COR-L47 (cell line): ENCODE results near the gene MEI4.
"Not testable (repeated sequence)": the region's sequence is repeated elsewhere in the genome, so short reads cannot be mapped to it uniquely, and the experiment has no call there.

ENCODE experiments used
- DNase-seq: peaks from one replicate; lab custom pipeline; 2025; lab: John Stamatoyannopoulos, UW

Gene MEI4

GRCh38 chr6:77683515-77683914 is 30.7 kb downstream of the MEI4 start:
- DNase-seq, result no peak

- DNase-seq, result no peak
Observed at GRCh38 chr6:77686931-77687330, 34.1 kb downstream of the MEI4 start.

- no peak for DNase-seq
Observed at GRCh38 chr6:77688649-77689048, 35.8 kb downstream of the MEI4 start.

GRCh38 chr6:77700095-77700494 is 47.3 kb downstream of the MEI4 start:
- not testable (repeated sequence) for DNase-seq

- DNase-seq, result no peak
Observed at GRCh38 chr6:77707603-77708002, 54.8 kb downstream of the MEI4 start.

GRCh38 chr6:77715588-77715987 is 62.7 kb downstream of the MEI4 start:
- DNase-seq, result no peak

GRCh38 chr6:77716311-77716710 is 63.5 kb downstream of the MEI4 start:
- DNase-seq, result no peak

GRCh38 chr6:77736010-77736409 is 83.2 kb downstream of the MEI4 start:
- not testable (repeated sequence) for DNase-seq

- no peak for DNase-seq
Observed at GRCh38 chr6:77740380-77740779, 87.5 kb downstream of the MEI4 start.

GRCh38 chr6:77752156-77752555 is 99.3 kb downstream of the MEI4 start:
- DNase-seq, result not testable (repeated sequence)

- DNase-seq, result no peak
Observed at GRCh38 chr6:77762386-77762785, 109.5 kb downstream of the MEI4 start.

GRCh38 chr6:77763124-77763523 is 110.3 kb downstream of the MEI4 start:
- DNase-seq, result no peak

- DNase-seq, result no peak
Observed at GRCh38 chr6:77764364-77764763, 111.5 kb downstream of the MEI4 start.

GRCh38 chr6:77773157-77773822 is 120.5 kb downstream of the MEI4 start:
- no peak for DNase-seq

- DNase-seq, result no peak
Observed at GRCh38 chr6:77774457-77774856, 121.6 kb downstream of the MEI4 start.

- DNase-seq, result no peak
Observed at GRCh38 chr6:77776441-77776840, 123.6 kb downstream of the MEI4 start.

- DNase-seq, result no peak
Observed at GRCh38 chr6:77778527-77778926, 125.7 kb downstream of the MEI4 start.

- DNase-seq, result no peak
Observed at GRCh38 chr6:77786935-77787629, 134.2 kb downstream of the MEI4 start.

- DNase-seq, result no peak
Observed at GRCh38 chr6:77796824-77797809, 144.3 kb downstream of the MEI4 start.

- DNase-seq, result no peak
Observed at GRCh38 chr6:77812304-77812703, 159.5 kb downstream of the MEI4 start.

- DNase-seq, result no peak
Observed at GRCh38 chr6:77813090-77813489, 160.3 kb downstream of the MEI4 start.

- no peak for DNase-seq
Observed at GRCh38 chr6:77814119-77814518, 161.3 kb downstream of the MEI4 start.

GRCh38 chr6:77815531-77815930 is 162.7 kb downstream of the MEI4 start:
- no peak for DNase-seq
